Left lung (tissue), 10 donors: ENCODE results near the gene DDX25. TPM values are rescaled to one million over a fixed set of nuclear protein-coding genes. Genes with fewer than 3 reads are reported as not detected.

Experiments used
- ATAC-seq: fragments of 200-7000 bp; cut with Tn5 transposase; one replicate; pipeline ENCODE4 v1.9.1; 2020; ENCODE audit warnings: moderate library complexity
- DNase-seq, 4 donors: peaks; one replicate each; pipeline ENCODE4 v3.0.0-alpha.2; 2013 to 2020
- H3K27ac ChIP-seq, 2 donors: fragments of 200-600 bp; sonication (generic) in 1 of 2; one replicate each; pipeline versions ENCODE4 v1.5.0 to v1.8.0; 2020 to 2021
- H3K27me3 ChIP-seq, 2 donors: fragments of 200-600 bp; sonication (generic) in 1 of 2; one replicate each; pipeline versions ENCODE4 v1.5.0 to v1.8.0; 2020 to 2021
- H3K36me3 ChIP-seq, 2 donors: fragments of 200-600 bp; sonication (generic) in 1 of 2; one replicate each; pipeline versions ENCODE4 v1.5.0 to v1.8.0; 2020 to 2021
- H3K4me1 ChIP-seq, 2 donors: fragments of 200-600 bp; one replicate each; pipeline ENCODE4 v1.8.0; 2021
- H3K4me3 ChIP-seq, 2 donors: fragments of 200-600 bp; sonication (generic) in 1 of 2; one replicate each; pipeline versions ENCODE4 v1.5.0 to v1.8.0; 2020 to 2021; ENCODE audit warnings: mild to moderate bottlenecking in 1 of 2
- H3K9me3 ChIP-seq, 2 donors: fragments of 200-600 bp; sonication (generic) in 1 of 2; one replicate each; pipeline versions ENCODE4 v1.5.0 to v1.8.0; 2020 to 2021
- CTCF ChIP-seq, 2 donors: fragments of 200-600 bp; sonication (generic) in 1 of 2; IDR thresholded peaks; one replicate each; pipeline versions ENCODE4 v1.5.0 to v1.8.0; 2021; ENCODE audit warnings: antibody characterized with exemption in 2 of 2
- intact Hi-C, 2 donors: fragments of 100-400 bp; cut with DNase I; formaldehyde crosslinking; loops; one replicate each; pipeline versions ENCODE4 v1.11.2 to v1.14.2; 2022
- polyA plus RNA-seq, 6 donors: library from polyadenylated mRNA; unstranded; fragments of 120-200 nt; gene quantifications; one replicate each; pipeline ENCODE4 v1.2.1, GENCODE V29; 2013; ENCODE audit not compliant: insufficient read length in 6 of 6
- total RNA-seq, 2 donors: library from RNA; stranded (reverse); fragmentation: NEBNext Ultra II Directional; extraction: Animal tissue kit (Norgen Biotek cat#: 25700); gene quantifications; one replicate each; pipeline ENCODE4 v1.2.1, GENCODE V29; 2021
- donor health status: DM: no; HTN: yes; CAD: no.
- donor health status: DM: no; HTN: no; CAD: no.

The DDX25 gene
- total and polyA plus RNA-seq, 8 donors: 0.47 to 2.5 (median 2.0) TPM; not detected in 1

GRCh38 chr11:125931668-125932067 is 27.4 kb downstream of the DDX25 start:
- H3K4me3 ChIP-seq: no peak overlapping the region
- no peak for TF ChIP-seq CTCF (IDR thresholded peaks at IDR 0.05)
- DNase-seq (no peak), ATAC-seq (no peak)
- no peaks in the 10 kb centered on the region for H3K27me3 ChIP-seq
- H3K36me3 ChIP-seq: no peaks in the 10 kb centered on the region
- intact Hi-C loops: loop anchor here in 1 of 2 donors (10.0 kb wide), 1 partner anchor 263 kb away; no protein-coding TSS in a partner anchor
- no peaks in the 10 kb centered on the region for H3K4me1 ChIP-seq
- H3K27ac ChIP-seq: no peak overlapping the region
- no peaks in the 10 kb centered on the region for H3K9me3 ChIP-seq

- DNase-seq: no peak
- TF ChIP-seq CTCF (IDR thresholded peaks at IDR 0.05): no peak
- intact Hi-C loops: loop anchor here in 1 of 2 donors (10.0 kb wide), 1 partner anchor 262 kb away; no protein-coding TSS in a partner anchor
- Histone ChIP-seq H3K4me3 (no peak overlapping the region), H3K4me1 (no peaks in the 10 kb centered on the region), H3K27ac (no peak overlapping the region), H3K9me3 (no peaks in the 10 kb centered on the region), H3K36me3 (no peaks in the 10 kb centered on the region), H3K27me3 (no peaks in the 10 kb centered on the region)
- no peak for ATAC-seq
Measured at GRCh38 chr11:125932301-125932700, 28.0 kb downstream of the DDX25 start.

- Histone ChIP-seq H3K9me3 (no peaks in the 10 kb centered on the region), H3K36me3 (no peaks in the 10 kb centered on the region), H3K27me3 (no peaks in the 10 kb centered on the region), H3K27ac (no peak overlapping the region), H3K4me3 (no peak overlapping the region), H3K4me1 (no peaks in the 10 kb centered on the region)
- intact Hi-C loops: loop anchor here in 1 of 2 donors (10.0 kb wide), 1 partner anchor 262 kb away; no protein-coding TSS in a partner anchor
- no peak for TF ChIP-seq CTCF (IDR thresholded peaks at IDR 0.05)
- DNase-seq (no peak), ATAC-seq (no peak)
Measured at GRCh38 chr11:125933030-125933813, 28.9 kb downstream of the DDX25 start.

GRCh38 chr11:125934473-125934872 is 30.2 kb downstream of the DDX25 start:
- intact Hi-C loops: loop anchor here in 1 of 2 donors (10.0 kb wide), 1 partner anchor 260 kb away; no protein-coding TSS in a partner anchor
- ATAC-seq: no peak
- Histone ChIP-seq H3K27ac (no peak overlapping the region), H3K9me3 (no peaks in the 10 kb centered on the region), H3K27me3 (no peaks in the 10 kb centered on the region), H3K4me1 (no peaks in the 10 kb centered on the region), H3K4me3 (no peak overlapping the region), H3K36me3 (no peaks in the 10 kb centered on the region)
- DNase-seq: no peak
- no peak for TF ChIP-seq CTCF (IDR thresholded peaks at IDR 0.05)

GRCh38 chr11:125935056-125935455 is 30.7 kb downstream of the DDX25 start:
- H3K27ac ChIP-seq: no peak overlapping the region
- H3K27me3 ChIP-seq: no peaks in the 10 kb centered on the region
- no peaks in the 10 kb centered on the region for H3K36me3 ChIP-seq
- no peaks in the 10 kb centered on the region for H3K4me1 ChIP-seq
- ATAC-seq (no peak), DNase-seq (no peak)
- no peak overlapping the region for H3K4me3 ChIP-seq
- intact Hi-C loops: loop anchor here in 1 of 2 donors (10.0 kb wide), 1 partner anchor 260 kb away; no protein-coding TSS in a partner anchor
- TF ChIP-seq CTCF (IDR thresholded peaks at IDR 0.05): no peak
- H3K9me3 ChIP-seq: no peaks in the 10 kb centered on the region
